ENCODE measurements around the gene EOLA1. TPM values are rescaled to one million over a fixed set of nuclear protein-coding genes. Genes with fewer than 3 reads are reported as not detected.
"Not testable (repeated sequence)": the region's sequence is repeated elsewhere in the genome, so short reads cannot be mapped to it uniquely, and the experiment has no call there.

EOLA1 gene
- total RNA-seq, 1 experiment from 2014 or later = 24.3 TPM

GRCh38 chrX:149525903-149526302 lies 14.9 kb upstream of the EOLA1 start:
- H3K27ac ChIP-seq; H3K9me3 ChIP-seq (ENCODE audit: insufficient read depth, low read depth); H3K79me2 ChIP-seq (ENCODE audit: low read depth); DNase-seq; H3K36me3 ChIP-seq (ENCODE audit: low read depth); H3K27me3 ChIP-seq (ENCODE audit: insufficient read depth, low read depth); H3K4me3 ChIP-seq; H3K4me1 ChIP-seq (replicated peaks; ENCODE audit: insufficient read depth); H3F3A ChIP-seq (ENCODE audit: insufficient read depth, low read depth); CTCF ChIA-PET; H2AFZ ChIP-seq; H3K4me2 ChIP-seq; H4K20me1 ChIP-seq (ENCODE audit: insufficient read depth); BruUV-seq (replicated peaks); H3K9me2 ChIP-seq (ENCODE audit: insufficient read depth): not testable (repeated sequence)
- intact Hi-C loops (cut with micrococcal nuclease; ENCODE audit: unreplicated experiment) = loop anchor here (1.0 kb wide), 1 partner anchor 15 kb away; no protein-coding TSS in a partner anchor
- POLR2A ChIA-PET (ENCODE audit: unreplicated experiment) = interaction anchor here (0.7 kb wide), 1 partner anchor 15 kb away, joined by 3 read pairs; the partner anchor contains the start of gene EOLA1

GRCh38 chrX:149526318-149527033 lies 14.3 kb upstream of the EOLA1 start:
- POLR2A ChIA-PET (ENCODE audit: unreplicated experiment); H3K4me3 ChIP-seq; H3K36me3 ChIP-seq (ENCODE audit: low read depth); H2AFZ ChIP-seq; H3K4me1 ChIP-seq (replicated peaks; ENCODE audit: insufficient read depth); H3K27me3 ChIP-seq (ENCODE audit: insufficient read depth, low read depth); H3K9me3 ChIP-seq (ENCODE audit: insufficient read depth, low read depth); H4K20me1 ChIP-seq (ENCODE audit: insufficient read depth); CTCF ChIA-PET; H3F3A ChIP-seq (ENCODE audit: insufficient read depth, low read depth); H3K9me2 ChIP-seq (ENCODE audit: insufficient read depth); H3K4me2 ChIP-seq; DNase-seq; intact Hi-C loops (cut with micrococcal nuclease; ENCODE audit: unreplicated experiment); H3K27ac ChIP-seq; H3K79me2 ChIP-seq (ENCODE audit: low read depth); BruUV-seq (replicated peaks): not testable (repeated sequence)

- BruUV-seq (replicated peaks) = no TSS peak
- POLR2A ChIA-PET (ENCODE audit: unreplicated experiment) = no interaction called here
- DNase-seq = peak; percentile 34 to 54
Observed at GRCh38 chrX:149527705-149528104, 13.1 kb upstream of the EOLA1 start.

GRCh38 chrX:149528381-149528780 lies 12.4 kb upstream of the EOLA1 start:
- Histone ChIP-seq H3F3A (ENCODE audit: insufficient read depth, low read depth) (peaks cover 4% of the 10 kb centered on the region; the same call in 1 of the 2 replicates), H3K4me2 (no peak overlapping the region), H3K27ac (no peak overlapping the region), H3K9me3 (ENCODE audit: insufficient read depth, low read depth) (no peaks in the 10 kb centered on the region), H3K9me2 (ENCODE audit: insufficient read depth) (no peaks in the 10 kb centered on the region), H3K4me3 (no peak overlapping the region), H2AFZ (no peak overlapping the region), H3K79me2 (ENCODE audit: low read depth) (no peaks in the 10 kb centered on the region), H3K4me1 (replicated peaks; ENCODE audit: insufficient read depth) (no peaks in the 10 kb centered on the region), H3K36me3 (ENCODE audit: low read depth) (no peaks in the 10 kb centered on the region; the same call in 1 of the 2 replicates), H3K27me3 (ENCODE audit: insufficient read depth, low read depth) (no peaks in the 10 kb centered on the region), H4K20me1 (ENCODE audit: insufficient read depth) (no peaks in the 10 kb centered on the region)
- intact Hi-C loops (cut with micrococcal nuclease; ENCODE audit: unreplicated experiment) = no loop called here
- ChIA-PET CTCF (interaction anchor here (1.0 kb wide), 1 partner anchor 16 kb away, joined by 4 read pairs; no protein-coding TSS in a partner anchor), POLR2A (ENCODE audit: unreplicated experiment) (no interaction called here)
- no peak for DNase-seq
- no peak for TF ChIP-seq EZH2 (IDR thresholded peaks at IDR 0.05; ENCODE audit: low read depth)
- TF ChIP-seq, protein P1, sequence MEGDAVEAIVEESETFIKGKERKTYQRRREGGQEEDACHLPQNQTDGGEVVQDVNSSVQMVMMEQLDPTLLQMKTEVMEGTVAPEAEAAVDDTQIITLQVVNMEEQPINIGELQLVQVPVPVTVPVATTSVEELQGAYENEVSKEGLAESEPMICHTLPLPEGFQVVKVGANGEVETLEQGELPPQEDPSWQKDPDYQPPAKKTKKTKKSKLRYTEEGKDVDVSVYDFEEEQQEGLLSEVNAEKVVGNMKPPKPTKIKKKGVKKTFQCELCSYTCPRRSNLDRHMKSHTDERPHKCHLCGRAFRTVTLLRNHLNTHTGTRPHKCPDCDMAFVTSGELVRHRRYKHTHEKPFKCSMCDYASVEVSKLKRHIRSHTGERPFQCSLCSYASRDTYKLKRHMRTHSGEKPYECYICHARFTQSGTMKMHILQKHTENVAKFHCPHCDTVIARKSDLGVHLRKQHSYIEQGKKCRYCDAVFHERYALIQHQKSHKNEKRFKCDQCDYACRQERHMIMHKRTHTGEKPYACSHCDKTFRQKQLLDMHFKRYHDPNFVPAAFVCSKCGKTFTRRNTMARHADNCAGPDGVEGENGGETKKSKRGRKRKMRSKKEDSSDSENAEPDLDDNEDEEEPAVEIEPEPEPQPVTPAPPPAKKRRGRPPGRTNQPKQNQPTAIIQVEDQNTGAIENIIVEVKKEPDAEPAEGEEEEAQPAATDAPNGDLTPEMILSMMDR (conservative IDR thresholded peaks at IDR 0.05) = no peak
- no TSS peak for BruUV-seq (replicated peaks)

More at GRCh38 chrX:149527705-149528104, 13.1 kb upstream of the EOLA1 start:
- CTCF ChIA-PET = interaction anchor here (1.0 kb wide), 1 partner anchor 15 kb away, joined by 4 read pairs; no protein-coding TSS in a partner anchor
- H3K9me2 ChIP-seq (ENCODE audit: insufficient read depth) = no peaks in the 10 kb centered on the region
- intact Hi-C loops (cut with micrococcal nuclease; ENCODE audit: unreplicated experiment) = no loop called here
- TF ChIP-seq, protein P1 (conservative IDR thresholded peaks at IDR 0.05) = peak; percentile 77
- TF ChIP-seq EZH2 (IDR thresholded peaks at IDR 0.05; ENCODE audit: low read depth) = no peak
- no peaks in the 10 kb centered on the region; the same call in 1 of the 2 replicates for H3K36me3 ChIP-seq (ENCODE audit: low read depth)
- no peaks in the 10 kb centered on the region for H3K4me1 ChIP-seq (replicated peaks; ENCODE audit: insufficient read depth)
- no peaks in the 10 kb centered on the region for H3K9me3 ChIP-seq (ENCODE audit: insufficient read depth, low read depth)
- H2AFZ ChIP-seq = no peak overlapping the region
- H3K27ac ChIP-seq = no peak overlapping the region
- H3K4me2 ChIP-seq = no peak overlapping the region
- H3K27me3 ChIP-seq (ENCODE audit: insufficient read depth, low read depth) = no peaks in the 10 kb centered on the region
- no peak overlapping the region for H3K4me3 ChIP-seq
- H4K20me1 ChIP-seq (ENCODE audit: insufficient read depth) = no peaks in the 10 kb centered on the region
- H3K79me2 ChIP-seq (ENCODE audit: low read depth) = no peaks in the 10 kb centered on the region
- peaks cover 4% of the 10 kb centered on the region; the same call in 1 of the 2 replicates for H3F3A ChIP-seq (ENCODE audit: insufficient read depth, low read depth)
